ENCODE data around the gene LRRC1.

LRRC1 gene

DNA sequence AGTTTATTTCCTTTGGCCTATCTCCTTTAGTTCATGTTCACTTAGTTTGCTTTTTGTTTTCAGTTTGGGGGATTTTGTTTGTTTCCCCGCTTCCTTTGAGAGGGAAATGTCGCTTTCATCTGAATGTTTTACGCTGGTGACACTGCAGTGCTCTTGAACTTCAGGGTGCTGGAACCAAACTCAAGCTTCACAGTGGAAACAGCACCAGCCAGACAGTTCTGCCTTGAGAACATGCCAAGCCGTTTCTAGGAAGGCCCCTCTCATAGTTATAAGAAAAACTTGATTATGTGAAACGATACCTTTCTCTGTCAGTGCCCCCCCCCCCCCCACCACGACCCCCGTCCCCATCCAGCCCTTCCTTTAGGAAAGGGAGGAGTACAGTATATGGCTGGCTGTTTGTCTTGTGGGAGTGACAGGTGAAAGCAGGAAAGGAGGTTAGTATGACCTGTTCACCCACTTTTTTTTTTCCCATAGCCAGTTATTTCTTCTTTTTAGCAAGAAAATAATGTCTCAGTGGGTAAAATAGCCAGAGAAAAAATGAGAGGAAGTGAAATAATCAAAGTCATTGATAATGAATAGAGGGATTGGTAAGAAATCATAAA is 130.1 kb downstream of the LRRC1 start:
- ChIA-PET POLR2A (ENCODE audit: low non-redundant PET) (no interaction called here), CTCF (no interaction called here)
- no peak overlapping the region for H3K27ac ChIP-seq
- no peak for DNase-seq (ENCODE audit: low spot score)
- TF ChIP-seq, protein P1, sequence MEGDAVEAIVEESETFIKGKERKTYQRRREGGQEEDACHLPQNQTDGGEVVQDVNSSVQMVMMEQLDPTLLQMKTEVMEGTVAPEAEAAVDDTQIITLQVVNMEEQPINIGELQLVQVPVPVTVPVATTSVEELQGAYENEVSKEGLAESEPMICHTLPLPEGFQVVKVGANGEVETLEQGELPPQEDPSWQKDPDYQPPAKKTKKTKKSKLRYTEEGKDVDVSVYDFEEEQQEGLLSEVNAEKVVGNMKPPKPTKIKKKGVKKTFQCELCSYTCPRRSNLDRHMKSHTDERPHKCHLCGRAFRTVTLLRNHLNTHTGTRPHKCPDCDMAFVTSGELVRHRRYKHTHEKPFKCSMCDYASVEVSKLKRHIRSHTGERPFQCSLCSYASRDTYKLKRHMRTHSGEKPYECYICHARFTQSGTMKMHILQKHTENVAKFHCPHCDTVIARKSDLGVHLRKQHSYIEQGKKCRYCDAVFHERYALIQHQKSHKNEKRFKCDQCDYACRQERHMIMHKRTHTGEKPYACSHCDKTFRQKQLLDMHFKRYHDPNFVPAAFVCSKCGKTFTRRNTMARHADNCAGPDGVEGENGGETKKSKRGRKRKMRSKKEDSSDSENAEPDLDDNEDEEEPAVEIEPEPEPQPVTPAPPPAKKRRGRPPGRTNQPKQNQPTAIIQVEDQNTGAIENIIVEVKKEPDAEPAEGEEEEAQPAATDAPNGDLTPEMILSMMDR (conservative IDR thresholded peaks at IDR 0.05; ENCODE audit: low read depth): no peak

DNA sequence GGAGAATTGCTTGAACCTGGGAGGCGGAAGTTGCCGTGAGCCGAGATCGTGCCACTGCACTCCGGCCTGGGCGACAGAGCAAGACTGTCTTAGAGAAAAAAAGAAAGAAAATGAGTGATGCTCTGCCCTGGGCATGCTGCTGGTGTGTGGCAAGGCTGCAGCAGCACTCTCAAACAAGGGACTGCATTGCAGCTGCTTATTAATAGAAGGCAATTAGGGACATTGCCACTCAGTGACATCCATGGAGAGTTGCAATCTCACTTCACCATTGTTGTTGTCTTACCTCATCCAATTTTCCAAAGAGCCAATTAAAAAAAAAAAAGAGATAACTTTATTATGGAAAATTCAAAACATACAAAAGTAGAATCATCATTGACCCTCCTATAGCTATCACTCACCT is 131.1 kb downstream of the LRRC1 start:
- CTCF ChIA-PET: no interaction called here
- no peak overlapping the region for H3K27ac ChIP-seq
- POLR2A ChIA-PET (ENCODE audit: low non-redundant PET): no interaction called here
- no peak for DNase-seq (ENCODE audit: low spot score)
- TF ChIP-seq, protein P1 (conservative IDR thresholded peaks at IDR 0.05; ENCODE audit: low read depth): no peak

DNA sequence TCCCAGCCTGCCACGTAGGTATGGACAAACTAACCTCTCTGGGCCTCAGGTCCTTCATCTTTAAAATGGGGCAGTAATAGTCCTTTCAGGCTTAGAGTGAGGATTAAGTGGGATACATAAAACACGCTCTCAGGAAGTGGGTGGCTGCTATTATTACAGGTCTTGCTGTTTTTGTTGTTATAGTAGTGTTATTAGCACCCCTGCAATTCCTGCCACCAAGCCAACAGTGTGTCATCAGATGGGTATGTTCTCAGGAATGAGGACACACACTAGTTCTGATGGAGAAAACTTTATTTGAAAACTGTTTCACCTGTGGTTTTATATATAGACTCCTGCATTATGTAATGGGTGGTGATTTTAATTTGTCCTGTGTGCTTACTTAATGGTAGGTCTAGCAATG is 131.7 kb downstream of the LRRC1 start:
- DNase-seq (ENCODE audit: low spot score): peak; percentile 39
- ChIA-PET POLR2A (ENCODE audit: low non-redundant PET) (no interaction called here), CTCF (interaction anchor here (0.6 to 0.8 kb wide), 2 partner anchors 1308 to 1875 kb away, joined by 4 to 5 read pairs; no protein-coding TSS in a partner anchor)
- H3K27ac ChIP-seq: no peak overlapping the region
- TF ChIP-seq, protein P1 (conservative IDR thresholded peaks at IDR 0.05; ENCODE audit: low read depth): no peak

DNA sequence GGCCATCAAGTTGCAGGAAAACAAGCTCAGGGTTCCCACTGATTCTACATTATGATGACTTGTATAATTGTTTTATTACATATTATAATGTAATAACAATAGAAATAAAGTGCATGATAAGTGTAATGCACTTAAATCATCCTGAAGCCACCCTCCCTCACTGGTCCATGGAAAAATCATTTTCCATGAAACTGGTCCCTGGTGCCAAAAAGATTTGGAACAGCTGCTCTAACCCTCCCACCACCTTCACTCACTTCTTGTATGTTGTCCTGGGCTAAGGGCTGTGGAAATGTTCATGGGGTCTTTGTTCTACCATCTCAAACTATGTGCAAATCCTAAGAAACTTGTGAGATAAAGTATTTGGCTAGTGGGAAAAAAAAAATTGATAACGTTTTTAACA is 133.8 kb downstream of the LRRC1 start:
- no peak overlapping the region for H3K27ac ChIP-seq
- CTCF ChIA-PET: interaction anchor here (0.7 kb wide), 1 partner anchor 472 kb away, joined by 4 read pairs; no protein-coding TSS in a partner anchor
- DNase-seq (ENCODE audit: low spot score): no peak
- TF ChIP-seq, protein P1 (conservative IDR thresholded peaks at IDR 0.05; ENCODE audit: low read depth): no peak
- POLR2A ChIA-PET (ENCODE audit: low non-redundant PET): no interaction called here

DNA sequence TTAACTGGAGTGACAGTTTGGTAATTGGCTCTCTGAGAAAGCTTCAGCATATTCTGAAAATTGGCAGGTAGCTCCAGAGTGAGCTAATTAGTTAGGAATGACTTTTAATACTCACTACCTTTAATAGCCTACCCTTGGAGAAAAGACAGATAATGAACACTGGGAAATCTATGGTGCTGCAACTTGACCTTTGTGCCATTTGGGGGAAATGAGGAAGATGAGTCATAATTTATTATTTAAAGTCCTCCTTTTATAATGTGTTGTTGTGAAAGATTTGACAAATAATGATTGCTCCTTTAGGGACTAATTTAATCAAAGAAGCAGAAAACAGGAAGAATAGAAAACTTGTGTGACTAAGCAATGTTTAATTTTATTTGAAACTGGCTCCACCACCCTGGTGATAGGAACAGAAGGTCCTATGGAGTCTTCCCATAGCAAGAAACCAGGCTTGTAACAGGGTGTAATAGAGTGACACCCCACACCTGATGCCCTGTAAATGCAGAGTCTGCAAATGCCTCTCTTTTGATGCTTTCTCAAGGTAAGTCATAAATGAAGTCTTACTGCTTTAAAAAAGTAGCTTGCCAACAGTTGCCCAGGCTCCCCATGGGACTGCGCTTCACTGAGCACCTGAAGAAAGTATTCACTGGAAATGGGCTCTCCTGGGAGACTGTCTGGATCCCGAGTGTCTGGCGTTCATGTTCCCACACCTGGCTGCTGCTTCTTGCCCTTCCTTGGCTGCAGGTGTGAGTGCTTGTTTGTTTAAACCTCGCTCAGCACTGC is 134.4 kb downstream of the LRRC1 start:
- TF ChIP-seq, protein P1 (conservative IDR thresholded peaks at IDR 0.05; ENCODE audit: low read depth): no peak
- POLR2A ChIA-PET (ENCODE audit: low non-redundant PET): no interaction called here
- CTCF ChIA-PET: interaction anchor here (0.7 kb wide), 2 partner anchors 29 to 472 kb away, joined by 4 read pairs; no protein-coding TSS in a partner anchor
- H3K27ac ChIP-seq: peak overlapping the region; percentile 27; the same call in 1 of the 2 replicates
- DNase-seq (ENCODE audit: low spot score): peak; percentile 53

DNA sequence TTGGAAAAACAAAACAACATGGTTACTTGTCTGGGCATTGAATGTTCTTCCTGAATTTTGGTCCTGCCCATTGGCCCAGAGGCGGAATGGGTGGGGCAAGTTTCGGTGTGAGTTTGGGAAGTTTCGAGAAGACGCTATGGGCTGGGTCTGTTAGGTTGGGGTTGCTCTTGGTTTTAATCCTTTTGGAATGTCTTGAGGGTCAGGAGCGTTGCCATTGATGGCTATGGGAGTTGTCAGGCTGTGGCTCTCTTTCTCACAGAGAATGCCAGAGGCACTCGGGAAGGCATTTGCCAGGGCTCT is 135.0 kb downstream of the LRRC1 start:
- ChIA-PET CTCF (interaction anchor here (0.6 to 0.7 kb wide), 2 partner anchors 28 to 285 kb away, joined by 3 to 4 read pairs; no protein-coding TSS in a partner anchor), POLR2A (ENCODE audit: low non-redundant PET) (no interaction called here)
- DNase-seq (ENCODE audit: low spot score): no peak
- TF ChIP-seq, protein P1 (conservative IDR thresholded peaks at IDR 0.05; ENCODE audit: low read depth): no peak
- H3K27ac ChIP-seq: peak overlapping the region; percentile 27; the same call in 1 of the 2 replicates
